A673 (cell line): ENCODE data around the gene CFAP43. TPM values are rescaled to one million over a fixed set of nuclear protein-coding genes. Genes with fewer than 3 reads are reported as not detected.

Source experiments
- BruUV-seq: library from RNA; stranded (reverse); fragments of 400-500 nt; replicated peaks from 2 replicates; lab custom pipeline; 2021; lab: Mats Ljungman, UMichigan
- CTCF ChIA-PET: fragments of 300-600 bp; sonication (Branson Sonifier 250); formaldehyde crosslinking; loops from one replicate; lab custom pipeline; 2022; ENCODE audit warnings: antibody characterized with exemption; lab: Charles Lee
- POLR2A ChIA-PET: fragments of 300-600 bp; sonication (Branson Sonifier 250); formaldehyde crosslinking; loops from one replicate; lab custom pipeline; 2022; ENCODE audit warnings: antibody characterized with exemption; ENCODE audit not compliant: low non-redundant PET; lab: Charles Lee
- DNase-seq: peaks from one replicate; pipeline ENCODE4 v3.0.0-alpha.2; 2015; ENCODE audit warnings: low spot score
- H3K27ac ChIP-seq: fragments of 200-600 bp; sonication (generic); 2 replicates; pipeline ENCODE4 v1.5.1; 2016; ENCODE audit warnings: mixed run types, low read depth, mild to moderate bottlenecking, mixed read lengths, antibody characterized with exemption, low read length; ENCODE audit not compliant: poor library complexity, severe bottlenecking
- H3K27me3 ChIP-seq: fragments of 200-600 bp; sonication (generic); replicated peaks from 2 replicates; pipeline ENCODE4 v1.6.1; 2017; ENCODE audit warnings: mixed run types, low read depth, mild to moderate bottlenecking, mixed read lengths, antibody characterized with exemption, low read length; ENCODE audit not compliant: insufficient read depth, poor library complexity
- H3K36me3 ChIP-seq: fragments of 200-600 bp; sonication (generic); 2 replicates; pipeline ENCODE4 v1.6.1; 2016; ENCODE audit warnings: mixed run types, mild to moderate bottlenecking, mixed read lengths, antibody characterized with exemption, low read length; ENCODE audit not compliant: insufficient read depth, poor library complexity, severe bottlenecking
- H3K4me1 ChIP-seq: fragments of 200-600 bp; sonication (generic); 2 replicates; pipeline ENCODE4 v1.6.1; 2017; ENCODE audit warnings: mixed run types, mild to moderate bottlenecking, mixed read lengths, antibody characterized with exemption, low read length; ENCODE audit not compliant: insufficient read depth, poor library complexity, severe bottlenecking
- H3K4me3 ChIP-seq: fragments of 200-600 bp; sonication (generic); 2 replicates; pipeline ENCODE4 v1.5.1; 2016; ENCODE audit warnings: low read depth, mixed run types, mild to moderate bottlenecking, mixed read lengths, low read length; ENCODE audit not compliant: poor library complexity, severe bottlenecking
- H3K9me3 ChIP-seq: fragments of 200-600 bp; sonication (generic); 2 replicates; pipeline ENCODE4 v1.6.1; 2016; ENCODE audit warnings: mixed run types, low read depth, mild to moderate bottlenecking, mixed read lengths, antibody characterized with exemption, low read length; ENCODE audit not compliant: poor library complexity, severe bottlenecking
- CTCF ChIP-seq: fragments of 300-800, 200-600 bp; sonication (generic); conservative IDR thresholded peaks from 2 replicates; pipeline ENCODE4 v1.5.1; 2017; ENCODE audit warnings: low read depth, mild to moderate bottlenecking, antibody characterized with exemption, low read length, moderate library complexity, mixed read lengths
- EZH2 ChIP-seq: fragments of 200-600 bp; sonication (generic); IDR thresholded peaks from 2 replicates; pipeline ENCODE4 v1.6.1; 2017; ENCODE audit warnings: borderline replicate concordance, low read depth, mild to moderate bottlenecking, mixed read lengths, antibody characterized with exemption, low read length; ENCODE audit not compliant: poor library complexity, severe bottlenecking
- intact Hi-C: fragments of 100-400 bp; cut with micrococcal nuclease; formaldehyde crosslinking; loops from one replicate; pipeline ENCODE4 v1.10.0; 2022; ENCODE audit not compliant: unreplicated experiment
- total RNA-seq: library from RNA; stranded (reverse); gene quantifications from 2 replicates; pipeline ENCODE4 v1.2.3, GENCODE V29; 2021

CFAP43 gene
- total RNA-seq, 1 experiment from 2014 or later, result 0.13 TPM

- H3K36me3 ChIP-seq, result no peaks in the 10 kb centered on the region
- peak; percentile 74 for DNase-seq
- POLR2A ChIA-PET, result no interaction called here
- H3K4me3 ChIP-seq, result no peak overlapping the region
- no peaks in the 10 kb centered on the region for H3K9me3 ChIP-seq
- TF ChIP-seq EZH2 (no peak), CTCF (peak; percentile 66)
- CTCF ChIA-PET, result no interaction called here
- BruUV-seq, result no TSS peak
- intact Hi-C loops, result loop anchor here (1.0 to 10.0 kb wide), 4 partner anchors 165 to 615 kb away; no protein-coding TSS in a partner anchor
- H3K27ac ChIP-seq, result no peak overlapping the region
- H3K27me3 ChIP-seq, result no peaks in the 10 kb centered on the region
- H3K4me1 ChIP-seq, result no peaks in the 10 kb centered on the region
Measured at GRCh38 chr10:104209575-104210198, 22.5 kb downstream of the CFAP43 start.

- Histone ChIP-seq H3K27me3 (no peaks in the 10 kb centered on the region), H3K4me3 (no peak overlapping the region), H3K4me1 (no peaks in the 10 kb centered on the region), H3K9me3 (no peaks in the 10 kb centered on the region), H3K27ac (no peak overlapping the region), H3K36me3 (no peaks in the 10 kb centered on the region)
- POLR2A ChIA-PET, result no interaction called here
- no TSS peak for BruUV-seq
- intact Hi-C loops, result loop anchor here (1.0 to 10.0 kb wide), 4 partner anchors 164 to 614 kb away; no protein-coding TSS in a partner anchor
- TF ChIP-seq CTCF, result no peak
- no peak for TF ChIP-seq EZH2
- CTCF ChIA-PET, result no interaction called here
- no peak for DNase-seq
Measured at GRCh38 chr10:104208730-104209129, 23.4 kb downstream of the CFAP43 start.

- peaks cover 2% of the 10 kb centered on the region for H3K27me3 ChIP-seq
- no TSS peak for BruUV-seq
- no peak for DNase-seq
- no peaks in the 10 kb centered on the region for H3K36me3 ChIP-seq
- H3K4me1 ChIP-seq, result no peaks in the 10 kb centered on the region
- TF ChIP-seq CTCF (no peak), EZH2 (no peak)
- ChIA-PET POLR2A (no interaction called here), CTCF (no interaction called here)
- no peak overlapping the region for H3K4me3 ChIP-seq
- intact Hi-C loops, result loop anchor here (10.0 kb wide), 2 partner anchors 157 to 607 kb away; no protein-coding TSS in a partner anchor
- no peaks in the 10 kb centered on the region for H3K9me3 ChIP-seq
- no peak overlapping the region for H3K27ac ChIP-seq
Measured at GRCh38 chr10:104202231-104202630, 29.9 kb downstream of the CFAP43 start.
